SKM-1 (cell line): Measurements from ENCODE around the gene HES3.

Source experiments
- DNase-seq: peaks from one replicate; lab custom pipeline; 2025; ENCODE audit not compliant: unreplicated experiment; lab: John Stamatoyannopoulos, UW

Gene HES3, protein sequence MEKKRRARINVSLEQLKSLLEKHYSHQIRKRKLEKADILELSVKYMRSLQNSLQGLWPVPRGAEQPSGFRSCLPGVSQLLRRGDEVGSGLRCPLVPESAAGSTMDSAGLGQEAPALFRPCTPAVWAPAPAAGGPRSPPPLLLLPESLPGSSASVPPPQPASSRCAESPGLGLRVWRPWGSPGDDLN

DNA sequence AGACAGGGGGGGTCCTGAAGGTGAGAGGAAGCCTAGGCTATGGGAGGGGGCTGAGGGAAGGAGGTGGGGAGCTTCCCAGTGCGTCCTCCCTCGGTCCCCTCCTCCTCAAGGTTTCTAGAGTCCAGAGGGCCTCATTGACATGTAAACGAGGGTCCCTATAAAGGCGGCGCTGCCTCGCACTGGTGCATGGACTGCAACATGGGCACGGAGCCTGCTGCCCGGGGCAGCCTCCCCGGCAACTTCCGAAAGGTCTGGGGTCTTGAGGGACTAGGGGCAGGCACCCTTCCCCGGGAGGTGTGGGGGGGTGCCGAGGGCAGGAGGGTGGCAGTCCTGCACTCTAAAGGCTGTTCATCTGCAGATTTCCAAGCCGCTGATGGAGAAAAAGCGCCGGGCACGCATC is at the start of gene HES3:
HES3 (plus strand) TSS at position 187 of the 400 bp plus-strand sequence; CDS start at position 374, 187 bp downstream.
- DNase-seq: no peak

DNA sequence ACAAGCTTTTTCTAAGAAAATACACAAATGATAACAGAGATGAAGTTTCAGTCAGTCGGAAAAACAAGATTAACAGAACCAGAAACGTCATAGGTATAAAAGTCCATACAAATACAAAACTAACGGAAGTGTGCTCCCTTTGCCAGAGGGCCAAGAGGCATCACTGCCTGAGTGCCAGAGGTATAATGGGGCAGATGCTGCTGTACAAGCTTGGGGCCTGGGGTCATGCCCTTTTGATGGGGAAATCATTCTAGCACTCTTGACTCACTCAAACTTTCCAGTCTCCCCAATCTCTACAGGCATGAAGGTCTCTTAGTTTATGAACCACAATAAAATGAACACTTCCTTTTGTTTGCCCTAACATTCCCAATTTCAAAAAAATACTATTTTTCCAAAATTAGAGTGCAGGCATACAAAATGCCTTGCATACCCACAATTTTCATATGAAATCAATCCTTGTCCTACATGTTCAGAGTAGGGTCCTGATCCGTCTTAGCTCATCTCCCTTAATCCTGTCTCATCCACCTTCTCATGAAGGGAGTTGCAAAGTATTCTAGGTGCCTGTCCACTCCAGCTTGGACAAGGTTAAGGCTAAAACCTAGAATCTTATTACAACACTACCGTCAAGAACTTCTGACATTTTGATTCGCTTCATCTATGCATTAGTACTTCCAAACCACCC is 46.1 kb upstream of the HES3 start:
- no peak for DNase-seq

DNA sequence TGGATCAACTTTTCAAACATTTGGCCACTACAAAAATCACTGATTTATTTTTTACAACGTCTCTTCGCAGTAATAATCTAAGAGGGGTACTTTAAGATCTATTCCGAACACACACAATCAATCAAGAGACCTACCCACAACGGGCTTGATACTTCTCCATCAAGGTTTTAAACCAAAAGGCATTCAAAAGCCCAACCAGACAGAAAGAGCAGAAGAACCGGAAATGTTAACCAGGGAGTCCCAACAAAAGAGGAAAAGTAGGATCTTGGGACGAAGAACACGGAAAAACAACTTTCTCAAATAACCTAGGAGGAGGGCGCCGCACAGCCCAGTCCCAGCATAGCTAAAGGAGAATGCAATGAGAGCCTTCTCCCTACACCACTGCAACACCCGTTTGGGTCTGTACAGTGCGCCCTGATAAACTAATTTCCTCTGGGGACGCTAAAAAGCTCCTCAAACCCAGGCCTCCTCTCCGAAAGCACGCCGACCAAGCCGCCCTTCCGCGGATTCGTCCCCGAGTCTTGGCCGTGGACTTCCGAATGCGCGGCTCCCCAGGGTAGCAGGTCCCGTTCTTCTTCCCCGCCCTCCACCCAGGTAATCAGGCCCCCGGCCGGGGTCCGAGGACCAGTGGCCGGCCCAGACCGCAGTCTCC is 45.2 kb upstream of the HES3 start:
- DNase-seq: no peak

DNA sequence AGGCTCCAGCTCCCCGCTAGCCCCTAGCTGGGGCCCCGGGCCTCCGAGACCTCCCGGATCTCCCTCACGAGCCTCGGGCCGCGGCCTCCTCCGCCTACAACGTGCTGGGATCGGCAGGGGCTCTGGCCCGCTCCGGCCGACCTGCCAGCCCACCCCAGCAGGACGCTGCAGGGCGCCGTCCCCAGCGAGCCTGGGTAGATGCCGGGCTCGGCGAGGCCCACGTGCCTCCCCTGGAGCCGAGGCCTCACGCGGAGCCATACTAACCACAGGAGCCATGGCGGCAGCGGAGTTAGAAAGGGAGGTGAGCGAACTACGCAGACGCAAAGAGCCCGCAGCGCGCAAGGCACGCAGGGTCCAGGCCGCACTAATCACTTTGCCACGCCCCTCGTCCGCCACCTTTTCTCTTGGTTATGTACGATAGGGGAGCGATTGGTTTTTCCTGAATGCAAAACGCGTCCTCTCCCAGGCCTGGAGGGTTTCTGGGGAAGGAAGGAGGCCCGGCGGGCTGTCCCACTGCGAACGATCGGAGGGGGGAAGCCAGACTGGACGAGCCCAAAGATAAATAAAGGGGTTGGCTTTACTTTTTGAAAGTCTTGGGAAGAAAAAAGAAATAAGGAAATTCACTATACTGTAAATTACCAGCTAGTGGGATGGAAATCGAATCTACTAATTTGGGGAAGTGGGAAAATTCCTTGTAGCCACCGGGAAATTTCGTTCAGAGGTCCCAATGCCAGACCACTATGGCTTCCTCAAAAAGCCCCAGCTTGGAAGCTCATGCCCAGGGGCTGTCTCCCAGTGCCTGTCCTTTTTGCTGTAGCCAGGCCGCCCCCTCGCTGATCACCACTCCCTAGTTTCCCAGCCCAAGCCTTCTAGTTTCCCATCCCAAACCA is 44.4 kb upstream of the HES3 start, which contains the start of gene RPL22:
RPL22 (minus strand) TSS at position 298 of the 890 bp plus-strand sequence; CDS start at position 276, 22 bp downstream.
- peak; percentile 96 for DNase-seq

DNA sequence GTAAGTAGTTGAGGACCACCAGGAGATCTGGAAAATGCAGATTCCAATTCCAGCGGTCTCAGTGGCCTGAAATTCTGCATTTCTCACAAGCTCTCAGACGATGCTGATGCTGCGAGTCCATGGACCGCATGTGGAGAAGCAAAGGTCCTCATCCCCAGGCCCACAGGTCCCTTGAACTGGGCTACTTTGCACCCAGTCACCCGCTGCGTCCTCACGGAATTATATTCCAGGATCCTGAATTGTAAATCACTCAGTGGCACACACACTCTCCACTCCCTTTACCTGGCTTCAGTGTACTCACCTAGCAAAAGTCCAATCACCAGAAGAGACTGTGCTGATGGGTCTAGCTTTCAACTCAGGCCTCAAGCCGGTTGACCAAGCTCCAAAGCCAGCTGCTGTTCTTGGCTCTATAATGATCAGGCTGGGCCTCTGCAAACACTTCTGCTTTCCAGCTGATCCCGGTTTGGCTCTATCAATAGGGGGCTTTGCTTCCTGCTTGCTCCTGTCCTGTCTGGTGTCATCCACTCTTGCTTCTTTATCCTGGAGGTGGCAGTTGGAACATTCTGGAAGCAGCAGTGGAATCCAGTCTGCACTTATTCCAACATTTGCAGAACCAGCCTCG is 43.7 kb upstream of the HES3 start:
- no peak for DNase-seq

DNA sequence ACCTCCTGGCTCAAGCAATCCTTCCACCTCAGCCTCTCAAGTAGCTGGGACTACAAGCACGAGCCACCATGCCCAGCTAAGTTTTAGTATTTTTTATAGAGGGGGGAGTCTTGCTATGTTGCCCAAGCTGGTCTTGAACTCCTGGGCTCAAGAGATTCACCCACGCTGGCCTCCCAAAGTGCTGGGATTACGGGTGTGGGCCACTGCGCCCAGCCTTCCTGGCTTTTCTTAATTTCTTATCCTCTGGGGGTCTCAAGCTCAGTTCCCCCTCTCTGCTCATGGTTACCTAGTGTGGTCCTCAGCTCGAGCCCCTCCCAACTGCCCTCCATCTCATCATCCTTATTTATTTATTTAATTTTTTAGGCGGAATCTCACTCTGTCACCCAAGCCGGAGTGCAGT is 41.7 kb upstream of the HES3 start:
- DNase-seq: no peak

DNA sequence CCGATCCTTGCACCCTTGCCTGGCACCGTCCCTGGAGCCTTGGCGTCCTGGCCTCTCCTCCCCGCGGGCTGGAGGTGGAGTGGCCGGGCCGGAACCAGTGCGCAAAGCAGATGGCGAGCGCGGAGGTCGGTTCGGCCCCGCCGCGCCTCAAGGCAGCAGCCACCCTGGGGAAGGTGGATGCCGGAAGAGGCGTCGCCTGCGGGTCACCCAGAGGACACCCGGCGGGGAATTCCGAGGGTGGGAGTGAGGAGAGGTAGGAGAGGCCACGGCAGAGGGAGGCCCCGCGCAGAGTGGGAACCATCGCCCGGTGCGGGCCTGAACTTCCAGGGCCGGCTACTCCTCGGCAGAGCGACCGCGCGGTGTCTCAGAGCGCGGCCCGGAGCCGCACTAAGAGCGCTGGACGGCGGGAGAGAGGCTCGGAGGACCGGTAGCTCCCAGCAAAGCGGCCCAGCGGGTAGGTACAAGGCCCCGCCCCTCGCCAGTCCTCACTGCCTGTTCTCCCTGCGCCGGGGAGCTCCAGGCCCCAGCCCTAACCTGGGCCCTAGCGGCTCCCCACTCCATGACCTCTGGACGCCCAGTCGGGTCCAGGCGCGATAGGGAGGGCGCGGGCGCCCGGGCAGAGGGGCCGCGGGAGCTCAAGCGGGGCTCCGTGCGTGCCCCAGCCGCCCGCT is 38.0 kb upstream of the HES3 start, which contains the start of gene RNF207:
RNF207 (plus strand) TSS at position 271 of the 671 bp plus-strand sequence. CDS start 417 bp downstream, outside the sequence.
- no peak for DNase-seq

DNA sequence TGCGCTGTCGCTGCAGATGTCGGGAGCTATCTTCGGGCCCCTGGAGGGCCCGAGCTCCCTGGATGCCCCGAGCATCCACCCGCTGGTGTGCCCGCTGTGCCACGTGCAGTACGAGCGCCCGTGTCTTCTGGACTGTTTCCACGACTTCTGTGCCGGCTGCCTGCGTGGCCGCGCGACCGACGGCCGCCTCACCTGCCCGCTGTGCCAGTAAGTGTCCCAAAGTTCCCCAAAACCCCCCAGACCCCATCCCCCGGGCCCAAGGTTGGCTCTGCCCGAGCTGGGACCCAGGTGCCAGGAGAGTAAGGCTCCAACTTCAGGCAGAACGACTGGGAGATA is 37.5 kb upstream of the HES3 start:
- DNase-seq: no peak

DNA sequence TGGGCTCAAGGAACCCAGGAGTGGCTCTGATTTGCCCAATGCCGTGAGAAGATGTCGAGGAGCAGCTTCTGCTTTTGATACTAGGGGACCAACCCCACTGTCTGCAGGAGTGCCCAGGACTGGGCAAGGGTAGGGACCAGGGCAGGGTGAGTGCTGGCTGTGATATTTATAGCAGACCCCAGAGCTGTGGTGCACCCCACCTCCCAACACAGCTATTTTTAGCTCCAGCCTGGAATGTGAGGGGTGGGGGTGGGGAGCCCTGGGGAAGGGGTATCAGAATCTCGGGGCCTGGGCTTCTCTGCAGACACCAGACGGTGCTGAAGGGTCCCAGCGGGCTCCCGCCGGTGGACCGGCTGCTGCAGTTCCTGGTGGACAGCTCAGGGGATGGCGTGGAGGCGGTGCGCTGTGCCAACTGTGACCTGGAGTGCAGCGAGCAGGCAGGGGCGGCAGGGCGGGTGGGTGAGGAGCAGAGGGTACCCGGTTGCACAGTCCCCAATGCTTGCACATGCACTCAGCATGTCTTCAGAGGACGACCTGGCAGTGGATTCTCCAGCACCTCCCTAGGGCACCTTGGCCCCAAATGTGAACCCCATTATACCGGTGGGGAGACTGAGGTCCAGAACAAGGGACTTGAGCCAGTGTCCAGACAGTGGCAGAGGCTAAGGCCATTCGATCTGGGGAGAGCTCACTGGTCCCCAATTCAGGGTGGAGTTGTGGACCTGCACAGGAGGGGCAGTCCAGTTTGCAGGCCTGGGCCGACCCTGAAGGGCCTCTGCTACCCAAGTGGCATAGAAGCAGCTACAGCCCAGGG is 36.7 kb upstream of the HES3 start:
- DNase-seq: no peak

DNA sequence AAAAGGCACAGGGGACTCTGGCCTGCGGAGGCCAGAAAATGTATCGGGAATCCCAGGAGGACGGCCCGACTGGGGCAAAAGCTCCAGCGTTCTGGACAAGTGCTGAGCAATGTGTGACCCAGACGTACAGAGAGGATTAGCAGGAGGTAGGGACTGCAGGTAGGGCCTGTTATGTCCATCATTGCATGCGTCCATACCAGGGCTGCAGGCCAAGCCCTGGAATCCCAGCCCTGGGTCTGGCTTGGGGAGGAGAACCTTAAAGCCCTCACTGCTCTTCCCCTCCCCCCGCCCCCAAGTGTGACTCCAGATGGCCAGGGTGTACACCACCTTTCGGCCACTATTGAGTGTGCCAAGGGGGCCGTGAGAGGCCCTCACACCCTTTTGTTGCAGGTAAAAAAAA is 36.1 kb upstream of the HES3 start:
- DNase-seq: no peak

DNA sequence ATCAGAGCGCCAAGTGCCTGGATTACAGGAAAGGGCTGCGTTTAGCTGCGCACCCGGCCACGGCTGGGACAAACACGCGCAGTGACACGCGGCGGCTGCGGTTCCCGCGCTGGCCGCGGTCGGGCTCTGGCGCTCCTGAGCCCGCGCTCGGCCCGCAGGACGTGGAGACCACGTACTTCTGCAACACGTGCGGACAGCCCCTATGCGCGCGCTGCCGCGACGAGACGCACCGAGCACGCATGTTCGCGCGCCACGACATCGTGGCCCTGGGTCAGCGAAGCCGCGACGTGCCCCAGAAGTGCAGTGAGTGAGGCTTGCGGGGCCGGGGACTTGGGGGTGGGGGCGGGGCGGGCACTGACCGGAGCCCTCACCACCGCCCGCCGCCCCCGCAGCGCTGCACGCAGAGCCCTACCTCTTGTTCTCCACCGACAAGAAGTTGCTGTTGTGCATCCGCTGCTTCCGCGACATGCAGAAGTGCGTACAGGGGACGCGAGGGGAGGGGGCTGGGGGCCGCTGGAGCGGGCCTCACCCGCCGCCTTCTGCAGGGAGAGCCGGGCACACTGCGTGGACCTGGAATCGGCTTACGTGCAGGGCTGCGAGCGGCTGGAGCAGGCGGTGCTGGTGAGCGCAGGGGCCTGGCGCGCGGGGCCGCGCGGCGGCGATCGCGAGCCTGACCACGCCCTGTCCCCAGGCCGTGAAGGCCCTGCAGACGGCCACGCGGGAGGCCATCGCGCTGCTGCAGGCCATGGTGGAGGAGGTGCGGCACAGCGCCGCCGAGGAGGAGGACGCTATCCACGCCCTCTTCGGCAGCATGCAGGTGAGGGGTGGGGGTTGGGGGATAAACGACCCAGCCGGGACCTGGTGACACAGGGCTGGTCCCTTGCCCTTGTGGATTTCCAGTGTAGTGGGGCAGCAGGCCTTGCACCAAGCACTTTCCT is 35.0 kb upstream of the HES3 start:
- DNase-seq: peak; percentile 31

DNA sequence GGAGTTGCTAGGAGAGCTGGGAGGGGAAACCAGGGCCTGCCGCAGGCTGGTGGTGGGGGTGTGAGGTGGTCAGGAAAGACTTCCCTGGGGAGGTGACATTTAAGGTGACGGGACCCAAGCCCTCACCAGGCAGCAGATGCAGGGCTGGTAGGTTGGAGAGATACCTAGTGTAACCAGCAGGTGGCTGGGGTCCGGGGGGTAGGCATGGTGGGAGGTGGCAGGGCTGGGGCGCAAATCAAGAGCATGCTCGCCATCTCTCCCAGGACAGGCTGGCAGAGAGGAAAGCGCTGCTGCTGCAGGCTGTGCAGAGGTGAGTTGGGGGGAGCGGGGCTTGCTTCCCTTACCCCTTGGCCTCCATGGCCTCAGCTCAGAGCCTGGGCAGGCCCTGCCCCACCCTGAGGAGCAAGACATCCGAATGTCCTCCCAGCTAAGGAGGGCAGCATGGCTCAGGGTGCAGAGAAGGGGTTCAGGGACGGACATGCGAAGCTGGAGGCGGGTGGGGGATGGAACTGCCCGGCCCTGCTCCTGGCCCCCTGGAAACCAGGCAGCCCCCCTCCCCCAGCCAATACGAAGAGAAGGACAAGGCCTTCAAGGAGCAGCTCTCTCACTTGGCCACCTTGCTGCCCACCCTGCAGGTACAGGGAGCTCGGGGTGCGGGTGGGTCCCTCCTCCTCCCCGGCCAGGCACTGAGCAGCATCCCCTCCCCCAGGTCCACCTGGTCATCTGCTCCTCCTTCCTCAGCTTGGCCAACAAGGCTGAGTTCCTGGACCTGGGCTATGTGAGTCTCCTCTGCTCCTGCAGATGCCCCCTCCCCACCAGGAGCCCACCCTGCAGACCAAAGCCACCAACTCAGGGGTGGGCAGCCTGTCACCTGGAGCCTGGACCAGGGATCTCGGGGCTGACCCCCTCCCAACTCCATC is 34.1 kb upstream of the HES3 start:
- peak; percentile 42 for DNase-seq

DNA sequence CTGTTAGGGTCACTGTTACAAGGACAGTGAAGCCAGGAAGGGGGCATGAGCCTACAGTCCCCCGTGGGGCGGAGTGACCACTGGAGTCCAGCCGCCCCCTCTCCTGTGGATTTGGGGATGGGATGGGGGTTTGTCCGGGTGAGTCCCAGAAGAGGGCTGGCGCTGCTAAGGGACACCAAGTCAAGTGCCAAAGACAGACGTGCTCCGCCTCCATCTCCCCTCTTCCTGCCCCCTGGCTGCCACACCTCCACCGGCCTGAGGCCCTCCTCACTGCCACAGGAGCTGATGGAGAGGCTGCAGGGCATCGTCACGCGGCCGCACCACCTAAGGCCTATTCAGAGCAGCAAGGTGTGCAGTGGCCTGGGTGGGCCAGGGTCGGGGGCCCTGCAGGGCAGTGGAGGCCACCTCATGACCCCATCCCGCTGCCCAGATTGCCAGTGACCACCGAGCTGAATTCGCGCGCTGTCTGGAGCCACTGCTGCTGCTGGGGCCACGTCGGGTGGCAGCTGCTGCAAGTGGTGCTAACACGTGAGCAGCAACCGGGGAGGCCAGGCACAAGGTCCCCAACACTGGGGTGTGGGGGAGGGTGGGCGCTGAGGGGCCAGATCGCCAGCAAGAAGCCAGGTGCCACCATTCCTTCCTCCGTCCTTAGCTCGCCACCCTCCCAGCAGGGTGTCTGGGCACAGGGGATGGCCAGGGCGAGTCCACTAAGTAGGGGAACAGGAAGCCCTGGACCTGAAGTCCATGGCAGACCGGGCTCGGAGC is 33.2 kb upstream of the HES3 start:
- no peak for DNase-seq

DNA sequence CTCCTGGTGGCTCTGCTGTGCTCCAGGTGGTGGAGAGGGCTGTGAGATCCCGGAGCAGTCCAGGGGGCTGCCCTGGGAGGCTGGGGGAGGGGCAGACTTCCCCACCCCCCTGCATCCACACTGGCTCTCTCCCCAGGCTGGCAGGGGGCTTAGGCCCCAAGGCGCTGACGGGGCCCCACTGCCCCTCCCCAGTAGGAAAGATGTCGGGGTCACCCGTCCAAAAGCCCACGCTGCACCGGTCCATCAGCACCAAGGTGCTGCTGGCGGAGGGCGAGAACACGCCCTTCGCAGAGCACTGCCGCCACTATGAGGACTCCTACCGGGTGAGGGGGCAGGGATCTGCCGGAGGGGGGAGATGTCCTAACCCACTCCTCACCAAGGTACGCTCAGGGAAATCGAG is 32.2 kb upstream of the HES3 start:
- no peak for DNase-seq

DNA sequence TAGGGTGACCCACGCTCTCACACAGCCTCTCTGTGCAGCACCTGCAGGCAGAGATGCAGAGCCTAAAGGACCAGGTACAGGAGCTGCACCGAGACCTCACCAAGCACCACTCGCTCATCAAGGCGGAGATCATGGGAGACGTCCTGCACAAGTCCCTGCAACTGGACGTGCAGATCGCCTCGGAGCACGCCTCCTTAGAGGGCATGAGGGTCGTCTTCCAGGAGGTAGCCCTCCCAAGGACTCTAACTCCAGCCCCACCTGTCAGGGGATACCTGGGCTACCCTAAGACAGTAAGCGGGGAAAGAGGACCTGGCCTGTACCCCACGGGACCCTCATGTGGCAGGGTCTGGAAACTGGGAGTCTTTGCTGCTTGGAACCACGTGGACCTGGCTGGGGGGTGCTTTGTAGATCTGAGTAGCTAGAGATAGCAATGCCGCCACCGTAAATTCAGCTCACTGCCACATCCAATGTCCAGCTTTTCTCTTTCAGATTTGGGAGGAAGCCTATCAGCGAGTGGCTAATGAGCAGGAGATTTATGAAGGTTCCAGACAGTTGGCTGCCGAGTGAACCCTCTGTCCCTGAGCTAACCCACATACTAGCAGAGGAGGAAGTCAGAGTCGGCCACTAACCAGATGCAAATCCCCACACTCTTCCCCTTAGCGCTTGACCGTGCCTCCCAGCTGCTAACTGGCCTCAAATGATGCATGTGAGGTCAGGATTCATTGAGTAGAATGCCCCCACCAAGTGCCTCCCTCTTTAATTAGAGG is 31.6 kb upstream of the HES3 start:
- DNase-seq: no peak
